ENCODE measurements around the gene HPSE. TPM values are rescaled to one million over a fixed set of nuclear protein-coding genes. Genes with fewer than 3 reads are reported as not detected.
A peak's percentile ranks its signal among the peaks of the same experiment; 100 is the strongest.
"Not testable (repeated sequence)": the region's sequence is repeated elsewhere in the genome, so short reads cannot be mapped to it uniquely, and the experiment has no call there.

The HPSE gene
- total RNA-seq, 2 donors from 2014 or later: 12.4 to 13.9 TPM

- peaks cover 3% of the 10 kb centered on the region for H3K36me3 Mint-ChIP-seq
- no peak overlapping the region for H3K4me3 Mint-ChIP-seq
- peaks cover 13 to 15% of the 10 kb centered on the region in 2 donors for H3K4me1 Mint-ChIP-seq (ENCODE audit: low read depth in 2 of 2)
- DNase-seq (ENCODE audit: low spot score) (no peak), ATAC-seq (no peak)
- peaks cover 2% of the 10 kb centered on the region for H3K9me3 Mint-ChIP-seq
- peaks cover under 1 to 7% of the 10 kb centered on the region in 2 donors for H3K27me3 Mint-ChIP-seq
- H3K27ac Mint-ChIP-seq: no peak overlapping the region
These were observed 23.8 kb upstream of the HPSE start for GRCh38 chr4:83358410-83358809.

- H3K27ac Mint-ChIP-seq: peak overlapping the region; percentile 70 to 79
- DNase-seq (ENCODE audit: low spot score): no peak
- peaks cover 3% of the 10 kb centered on the region for H3K9me3 Mint-ChIP-seq
- H3K36me3 Mint-ChIP-seq: peaks cover 4% of the 10 kb centered on the region
- H3K4me1 Mint-ChIP-seq (ENCODE audit: low read depth in 2 of 2): peaks cover 13 to 15% of the 10 kb centered on the region in 2 donors
- peak; percentile 77 to 85 for ATAC-seq
- H3K27me3 Mint-ChIP-seq: no peaks in the 10 kb centered on the region
- peak overlapping the region; percentile 49 for H3K4me3 Mint-ChIP-seq
These were observed 22.4 kb upstream of the HPSE start for GRCh38 chr4:83356899-83357661.

- Mint-ChIP-seq H3K27me3 (no peaks in the 10 kb centered on the region), H3K27ac (no peak overlapping the region), H3K4me1 (ENCODE audit: low read depth in 2 of 2) (peaks cover 16 to 23% of the 10 kb centered on the region in 2 donors), H3K36me3 (peaks cover 4% of the 10 kb centered on the region), H3K9me3 (peaks cover 3% of the 10 kb centered on the region), H3K4me3 (no peak overlapping the region)
- DNase-seq (ENCODE audit: low spot score) (no peak), ATAC-seq (no peak)
These were observed 18.9 kb upstream of the HPSE start for GRCh38 chr4:83353516-83353915.

GRCh38 chr4:83348074-83348473 is 13.4 kb upstream of the HPSE start:
- no peak overlapping the region for H3K4me3 Mint-ChIP-seq
- H3K27me3 Mint-ChIP-seq: peaks cover 0 to 6% of the 10 kb centered on the region in 2 donors
- DNase-seq (ENCODE audit: low spot score): no peak
- peaks cover 8% of the 10 kb centered on the region for H3K36me3 Mint-ChIP-seq
- H3K9me3 Mint-ChIP-seq: no peaks in the 10 kb centered on the region
- peak overlapping the region; percentile 32 to 81 for H3K27ac Mint-ChIP-seq
- ATAC-seq: no peak
- H3K4me1 Mint-ChIP-seq (ENCODE audit: low read depth in 2 of 2): peaks cover 6 to 8% of the 10 kb centered on the region in 2 donors

GRCh38 chr4:83342476-83342875 is 7.8 kb upstream of the HPSE start:
- Mint-ChIP-seq H3K4me3 (no peak overlapping the region), H3K4me1 (ENCODE audit: low read depth in 2 of 2) (peaks cover 21 to 25% of the 10 kb centered on the region in 2 donors), H3K27ac (peak overlapping the region in 1 of 2 donors; percentile 30), H3K36me3 (peaks cover 4% of the 10 kb centered on the region), H3K9me3 (no peaks in the 10 kb centered on the region), H3K27me3 (peaks cover under 1 to 25% of the 10 kb centered on the region in 2 donors)
- DNase-seq (ENCODE audit: low spot score) (no peak), ATAC-seq (no peak)

- Mint-ChIP-seq H3K27me3 (peaks cover 8 to 31% of the 10 kb centered on the region in 2 donors), H3K36me3 (no peaks in the 10 kb centered on the region), H3K4me1 (ENCODE audit: low read depth in 2 of 2) (peaks cover 23 to 26% of the 10 kb centered on the region in 2 donors), H3K27ac (peak overlapping the region; percentile 30 to 46), H3K4me3 (peak overlapping the region; percentile 16), H3K9me3 (no peaks in the 10 kb centered on the region)
- ATAC-seq: peak; percentile 53 to 77
- no peak for DNase-seq (ENCODE audit: low spot score)
These were observed 6.2 kb upstream of the HPSE start for GRCh38 chr4:83340692-83341343.

GRCh38 chr4:83339573-83339972 is 4.9 kb upstream of the HPSE start:
- peaks cover 33 to 38% of the 10 kb centered on the region in 2 donors for H3K4me1 Mint-ChIP-seq (ENCODE audit: low read depth in 2 of 2)
- H3K27ac Mint-ChIP-seq: no peak overlapping the region
- no peak for ATAC-seq
- H3K4me3 Mint-ChIP-seq: no peak overlapping the region
- peaks cover 17 to 32% of the 10 kb centered on the region in 2 donors for H3K27me3 Mint-ChIP-seq
- H3K9me3 Mint-ChIP-seq: no peaks in the 10 kb centered on the region
- H3K36me3 Mint-ChIP-seq: no peaks in the 10 kb centered on the region
- no peak for DNase-seq (ENCODE audit: low spot score)

- no peaks in the 10 kb centered on the region for H3K36me3 Mint-ChIP-seq
- H3K27me3 Mint-ChIP-seq: peaks cover 17 to 21% of the 10 kb centered on the region in 2 donors
- peak overlapping the region; percentile 95 for H3K4me3 Mint-ChIP-seq
- H3K9me3 Mint-ChIP-seq: no peaks in the 10 kb centered on the region
- ATAC-seq (no peak), DNase-seq (ENCODE audit: low spot score) (no peak)
- H3K4me1 Mint-ChIP-seq (ENCODE audit: low read depth in 2 of 2): peaks cover 22 to 24% of the 10 kb centered on the region in 2 donors
- H3K27ac Mint-ChIP-seq: peak overlapping the region; percentile 52 to 58
These were observed 1.1 kb upstream of the HPSE start for GRCh38 chr4:83335701-83336100.

- Mint-ChIP-seq H3K4me1 (ENCODE audit: low read depth in 2 of 2) (peaks cover 21 to 23% of the 10 kb centered on the region in 2 donors), H3K27ac (no peak overlapping the region), H3K9me3 (no peaks in the 10 kb centered on the region), H3K36me3 (no peaks in the 10 kb centered on the region), H3K4me3 (no peak overlapping the region), H3K27me3 (peaks cover 11 to 19% of the 10 kb centered on the region in 2 donors)
- ATAC-seq (no peak), DNase-seq (ENCODE audit: low spot score) (no peak)
These were observed 2.7 kb downstream of the HPSE start for GRCh38 chr4:83331956-83332355.

GRCh38 chr4:83329521-83330110 is 5.0 kb downstream of the HPSE start:
- H3K4me3 Mint-ChIP-seq: no peak overlapping the region
- no peak overlapping the region for H3K27ac Mint-ChIP-seq
- H3K27me3 Mint-ChIP-seq: peaks cover 0 to 19% of the 10 kb centered on the region in 2 donors
- no peaks in the 10 kb centered on the region for H3K9me3 Mint-ChIP-seq
- no peak for ATAC-seq
- DNase-seq (ENCODE audit: low spot score): no peak
- H3K36me3 Mint-ChIP-seq: no peaks in the 10 kb centered on the region
- H3K4me1 Mint-ChIP-seq (ENCODE audit: low read depth in 2 of 2): peaks cover 9 to 10% of the 10 kb centered on the region in 2 donors

- no peak overlapping the region for H3K4me3 Mint-ChIP-seq
- no peak for ATAC-seq
- H3K4me1 Mint-ChIP-seq (ENCODE audit: low read depth in 2 of 2): peaks cover 6 to 9% of the 10 kb centered on the region in 2 donors
- peaks cover 0 to 19% of the 10 kb centered on the region in 2 donors for H3K27me3 Mint-ChIP-seq
- H3K9me3 Mint-ChIP-seq: no peaks in the 10 kb centered on the region
- H3K36me3 Mint-ChIP-seq: no peaks in the 10 kb centered on the region
- H3K27ac Mint-ChIP-seq: no peak overlapping the region
- no peak for DNase-seq (ENCODE audit: low spot score)
These were observed 6.0 kb downstream of the HPSE start for GRCh38 chr4:83328521-83329187.

GRCh38 chr4:83326546-83326945 is 8.1 kb downstream of the HPSE start:
- Mint-ChIP-seq H3K4me1 (ENCODE audit: low read depth in 2 of 2) (peaks cover 1 to 6% of the 10 kb centered on the region in 2 donors), H3K27me3 (peaks cover 0 to 24% of the 10 kb centered on the region in 2 donors), H3K9me3 (no peaks in the 10 kb centered on the region), H3K4me3 (no peak overlapping the region), H3K27ac (no peak overlapping the region), H3K36me3 (no peaks in the 10 kb centered on the region)
- no peak for DNase-seq (ENCODE audit: low spot score)
- ATAC-seq: no peak

- not testable (repeated sequence) for H3K36me3 Mint-ChIP-seq; ATAC-seq; DNase-seq (ENCODE audit: low spot score); H3K9me3 Mint-ChIP-seq; H3K4me3 Mint-ChIP-seq; H3K27ac Mint-ChIP-seq
- H3K4me1 Mint-ChIP-seq (ENCODE audit: low read depth in 2 of 2): peaks cover 8 to 12% of the 10 kb centered on the region in 2 donors
- peaks cover 0 to 24% of the 10 kb centered on the region in 2 donors for H3K27me3 Mint-ChIP-seq
These were observed 9.3 kb downstream of the HPSE start for GRCh38 chr4:83325306-83325705.

All from natural killer cell treated with Interleukin-12 subunit alpha and Interleukin-12 subunit beta and Interleukin-15 and Interleukin-18, amount 100 ng/mL, for 72 hours (primary cell).